ENCODE measurements around the gene JAZF1.

DNA sequence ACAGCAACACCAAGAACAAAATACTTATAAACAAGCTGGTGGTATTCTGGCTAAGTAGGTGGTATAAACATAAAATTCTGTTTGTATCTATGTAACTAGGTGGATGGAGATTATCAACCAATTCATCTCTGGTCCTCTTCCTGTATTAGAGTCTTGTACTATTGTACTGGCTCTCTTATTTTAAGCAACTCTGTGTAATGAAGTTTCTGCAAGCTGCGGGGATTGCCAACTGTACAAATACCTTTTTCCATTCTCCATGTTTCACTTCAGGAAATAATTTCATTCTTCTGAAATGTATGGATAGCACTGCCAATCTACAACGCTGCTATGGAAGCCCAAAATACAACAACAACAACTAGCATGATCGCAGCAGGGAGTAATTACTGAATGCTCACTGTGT lies 44.8 kb downstream of the JAZF1 start:
- TF ChIP-seq EZH2 (IDR thresholded peaks at IDR 0.05; ENCODE audit: low read depth) = no peak
- TF ChIP-seq, protein P1, sequence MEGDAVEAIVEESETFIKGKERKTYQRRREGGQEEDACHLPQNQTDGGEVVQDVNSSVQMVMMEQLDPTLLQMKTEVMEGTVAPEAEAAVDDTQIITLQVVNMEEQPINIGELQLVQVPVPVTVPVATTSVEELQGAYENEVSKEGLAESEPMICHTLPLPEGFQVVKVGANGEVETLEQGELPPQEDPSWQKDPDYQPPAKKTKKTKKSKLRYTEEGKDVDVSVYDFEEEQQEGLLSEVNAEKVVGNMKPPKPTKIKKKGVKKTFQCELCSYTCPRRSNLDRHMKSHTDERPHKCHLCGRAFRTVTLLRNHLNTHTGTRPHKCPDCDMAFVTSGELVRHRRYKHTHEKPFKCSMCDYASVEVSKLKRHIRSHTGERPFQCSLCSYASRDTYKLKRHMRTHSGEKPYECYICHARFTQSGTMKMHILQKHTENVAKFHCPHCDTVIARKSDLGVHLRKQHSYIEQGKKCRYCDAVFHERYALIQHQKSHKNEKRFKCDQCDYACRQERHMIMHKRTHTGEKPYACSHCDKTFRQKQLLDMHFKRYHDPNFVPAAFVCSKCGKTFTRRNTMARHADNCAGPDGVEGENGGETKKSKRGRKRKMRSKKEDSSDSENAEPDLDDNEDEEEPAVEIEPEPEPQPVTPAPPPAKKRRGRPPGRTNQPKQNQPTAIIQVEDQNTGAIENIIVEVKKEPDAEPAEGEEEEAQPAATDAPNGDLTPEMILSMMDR (conservative IDR thresholded peaks at IDR 0.05) = no peak

All from PC-9 (cell line).